Activated CD4-positive, alpha-beta T cell treated with anti-CD3 and anti-CD28 coated beads, Interleukin-2, Interleukin-6, amounts not matched to agents 100 ng/mL and 50 ng/mL, durations not matched to agents 16 hours and 8 hours (primary cell): Measurements from ENCODE around the gene CLDN15.
"Not testable (repeated sequence)": the region's sequence is repeated elsewhere in the genome, so short reads cannot be mapped to it uniquely, and the experiment has no call there.

Source experiments
- DNase-seq: peaks from one replicate; pipeline ENCODE4 v3.0.0-alpha.2; 2020

CLDN15 gene

GRCh38 chr7:101237206-101238067 lies at the start of gene CLDN15:
Gene CLDN15, minus strand, starts transcription at chr7:101237802. Its CDS starts 221 bp downstream, at chr7:101237581.
- no peak for DNase-seq

- no peak for DNase-seq
Observed at GRCh38 chr7:101287032-101287431, 49.4 kb upstream of the CLDN15 start.

- DNase-seq, result not testable (repeated sequence)
Observed at GRCh38 chr7:101285880-101286279, 48.3 kb upstream of the CLDN15 start.

GRCh38 chr7:101285171-101285570 lies 47.6 kb upstream of the CLDN15 start:
- DNase-seq, result no peak

- not testable (repeated sequence) for DNase-seq
Observed at GRCh38 chr7:101280912-101281311, 43.3 kb upstream of the CLDN15 start.

GRCh38 chr7:101278461-101279292 lies 41.1 kb upstream of the CLDN15 start:
- no peak for DNase-seq

GRCh38 chr7:101277155-101277554 lies 39.6 kb upstream of the CLDN15 start:
- DNase-seq, result no peak

GRCh38 chr7:101273206-101273605 lies 35.6 kb upstream of the CLDN15 start:
- no peak for DNase-seq

- DNase-seq, result no peak
Observed at GRCh38 chr7:101271021-101271420, 33.4 kb upstream of the CLDN15 start.

GRCh38 chr7:101269664-101270063 lies 32.1 kb upstream of the CLDN15 start:
- no peak for DNase-seq

GRCh38 chr7:101265622-101266516 lies 28.3 kb upstream of the CLDN15 start:
- DNase-seq, result no peak

GRCh38 chr7:101264102-101264706 lies 26.6 kb upstream of the CLDN15 start:
- not testable (repeated sequence) for DNase-seq

GRCh38 chr7:101258243-101258731 lies 20.7 kb upstream of the CLDN15 start:
- no peak for DNase-seq

GRCh38 chr7:101255796-101256195 lies 18.2 kb upstream of the CLDN15 start:
- DNase-seq, result no peak

GRCh38 chr7:101253199-101253598 lies 15.6 kb upstream of the CLDN15 start:
- not testable (repeated sequence) for DNase-seq

GRCh38 chr7:101251871-101252659 lies 14.5 kb upstream of the CLDN15 start:
- peak; percentile 99 for DNase-seq

GRCh38 chr7:101250324-101250723 lies 12.7 kb upstream of the CLDN15 start:
- DNase-seq, result peak; percentile 40

GRCh38 chr7:101248276-101248675 lies 10.7 kb upstream of the CLDN15 start:
- no peak for DNase-seq

GRCh38 chr7:101245147-101245668 lies 7.6 kb upstream of the CLDN15 start:
- DNase-seq, result no peak

GRCh38 chr7:101244375-101245146 lies 7.0 kb upstream of the CLDN15 start, which contains the start of gene FIS1:
Gene FIS1, minus strand, starts transcription at chr7:101245081. Its CDS starts 77 bp downstream, at chr7:101245004.
- DNase-seq, result peak; percentile 96
